HG03354 (cell line): ENCODE measurements around the gene ZFP36L1.
A peak's percentile ranks its signal among the peaks of the same experiment; 100 is the strongest.

Experiments used
- ATAC-seq: cut with Tn5 transposase; IDR thresholded peaks from one replicate; pipeline ENCODE4 v1.9.1; 2021; ENCODE audit warnings: mild to moderate bottlenecking; ENCODE audit not compliant: unreplicated experiment, poor library complexity, severe bottlenecking

ZFP36L1 gene

DNA sequence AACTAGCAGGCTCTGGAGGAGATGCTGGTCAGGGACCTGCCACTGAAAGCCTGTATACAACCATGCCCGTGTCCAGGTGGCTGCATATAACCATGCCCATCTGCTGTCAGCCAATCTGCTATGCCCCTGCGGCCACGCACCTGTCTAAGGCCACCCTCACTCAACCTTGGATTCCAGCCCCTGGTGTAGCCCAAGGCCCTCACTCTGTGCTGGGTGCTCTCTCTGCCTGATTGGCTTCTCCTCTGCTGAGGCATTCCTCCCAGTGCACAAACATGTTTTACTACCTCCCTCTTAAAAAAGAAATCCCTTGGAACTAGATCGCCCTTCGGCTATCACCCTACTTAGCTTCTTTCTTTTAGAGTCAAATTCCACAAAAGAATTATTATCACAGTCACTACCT is 45.5 kb downstream of the ZFP36L1 start:
- no peak for ATAC-seq

DNA sequence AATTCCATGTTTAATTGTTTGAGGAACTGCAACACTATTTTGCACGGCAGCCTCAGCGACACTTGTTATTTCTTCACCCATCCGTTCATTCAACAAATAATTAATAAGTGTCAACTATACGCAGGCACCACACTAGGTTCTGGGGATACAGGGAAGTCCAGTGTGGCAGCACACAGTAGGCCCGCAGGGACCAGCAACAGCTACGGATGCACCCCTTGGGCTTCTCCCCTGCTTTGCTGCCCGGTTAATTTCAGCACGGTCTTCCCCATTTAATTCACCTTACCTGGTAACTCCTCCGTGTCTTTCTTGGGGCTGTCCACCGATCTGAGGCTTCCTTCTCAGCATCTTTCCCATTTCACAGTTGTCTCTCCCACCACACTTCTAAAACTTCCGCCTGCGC is 48.3 kb downstream of the ZFP36L1 start:
- no peak for ATAC-seq

DNA sequence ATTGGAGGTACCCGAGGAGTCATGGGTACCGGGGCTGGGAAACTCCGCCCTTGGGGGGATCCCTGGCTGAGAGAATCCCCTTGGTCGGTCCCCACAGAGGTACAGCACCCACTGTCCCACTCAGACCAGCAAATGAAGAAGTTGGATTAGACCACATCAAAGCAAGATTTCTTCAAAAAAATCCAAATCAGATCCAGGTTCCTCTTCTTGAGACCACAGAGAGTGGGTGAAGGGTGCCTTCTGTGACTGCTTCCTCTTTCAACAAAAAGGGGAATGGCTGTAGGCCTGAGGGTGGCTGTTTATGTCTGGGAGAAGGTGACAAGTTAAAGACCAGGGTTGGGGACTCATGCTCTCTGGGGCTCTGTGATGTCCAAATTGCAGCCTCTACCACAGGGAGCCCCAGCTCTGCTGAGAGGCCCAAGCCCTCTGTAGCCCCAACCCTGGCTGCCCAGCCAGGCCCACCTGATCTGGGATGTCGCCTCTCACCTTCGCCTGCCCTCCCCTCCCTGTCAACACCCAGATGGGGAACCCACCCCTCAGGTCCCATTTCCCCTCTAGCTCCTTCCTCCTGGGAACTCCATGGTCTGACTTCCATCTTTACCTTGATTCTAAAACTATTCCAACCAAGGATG is 50.9 kb downstream of the ZFP36L1 start:
- ATAC-seq: peak; percentile 94

DNA sequence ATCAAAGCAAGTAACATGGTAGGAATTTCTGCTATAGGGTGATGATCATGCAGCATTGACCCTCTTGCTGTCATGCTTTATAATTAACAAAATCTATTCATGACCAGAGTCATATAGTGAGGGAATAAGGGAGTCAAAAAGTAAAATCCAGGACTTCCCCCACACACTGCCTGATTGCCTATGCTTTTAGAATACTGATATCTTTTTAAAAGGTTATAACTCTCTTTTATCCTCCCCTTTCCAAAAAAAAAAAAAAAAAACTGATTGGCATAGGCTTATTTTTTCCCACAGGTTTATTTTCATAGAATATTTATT is 51.4 kb downstream of the ZFP36L1 start:
- no peak for ATAC-seq

DNA sequence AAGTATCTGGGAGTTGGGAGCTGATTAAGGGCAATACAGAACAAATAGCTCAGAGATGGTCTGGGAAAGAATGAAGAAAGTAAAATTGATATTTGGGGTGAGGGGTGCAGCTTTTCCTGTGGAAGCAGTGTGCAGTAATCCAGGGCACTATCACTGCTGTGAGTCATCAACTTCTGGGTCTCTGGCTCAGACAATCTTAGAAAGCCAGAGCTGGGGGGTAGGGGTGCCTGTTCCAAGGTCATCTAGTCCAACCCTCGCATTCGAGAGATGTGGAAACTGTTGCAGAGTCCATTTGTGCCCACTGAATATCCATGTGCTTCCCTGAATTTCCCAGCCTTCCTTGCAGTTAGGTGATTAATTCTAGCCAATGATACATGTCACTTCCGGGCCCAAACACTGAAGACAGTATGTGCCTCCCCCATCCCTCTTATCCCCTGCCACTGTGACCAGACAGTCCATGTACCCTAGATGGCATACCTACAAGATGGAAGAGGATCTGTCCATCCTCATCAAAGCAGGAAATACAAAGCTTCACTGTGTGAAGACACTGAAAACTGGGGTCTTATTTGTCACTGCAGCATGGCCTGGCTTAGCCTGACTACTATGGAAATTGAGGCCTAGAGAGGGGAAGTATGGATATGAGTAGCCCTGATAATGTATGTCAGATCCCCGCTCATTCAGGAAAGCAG is 51.9 kb downstream of the ZFP36L1 start:
- no peak for ATAC-seq

DNA sequence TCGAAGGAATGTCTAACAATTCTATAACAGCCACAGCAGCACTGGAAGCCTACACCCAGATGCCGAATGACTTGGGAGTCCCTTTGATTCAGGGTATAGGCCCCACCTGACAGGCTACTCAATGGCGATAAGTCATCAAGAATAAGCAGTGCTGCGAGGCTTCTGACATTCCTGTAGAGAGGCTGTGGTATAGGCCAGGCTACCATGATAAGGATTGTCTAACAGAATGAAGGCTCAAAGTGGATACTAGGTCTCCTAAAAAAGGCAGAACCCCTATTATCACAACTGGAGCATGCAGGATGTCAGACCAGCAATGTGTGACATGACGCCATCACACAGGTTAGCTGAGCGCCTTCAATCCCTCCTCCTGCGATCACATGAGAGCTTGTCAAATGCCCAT is 53.2 kb downstream of the ZFP36L1 start:
- ATAC-seq: no peak

DNA sequence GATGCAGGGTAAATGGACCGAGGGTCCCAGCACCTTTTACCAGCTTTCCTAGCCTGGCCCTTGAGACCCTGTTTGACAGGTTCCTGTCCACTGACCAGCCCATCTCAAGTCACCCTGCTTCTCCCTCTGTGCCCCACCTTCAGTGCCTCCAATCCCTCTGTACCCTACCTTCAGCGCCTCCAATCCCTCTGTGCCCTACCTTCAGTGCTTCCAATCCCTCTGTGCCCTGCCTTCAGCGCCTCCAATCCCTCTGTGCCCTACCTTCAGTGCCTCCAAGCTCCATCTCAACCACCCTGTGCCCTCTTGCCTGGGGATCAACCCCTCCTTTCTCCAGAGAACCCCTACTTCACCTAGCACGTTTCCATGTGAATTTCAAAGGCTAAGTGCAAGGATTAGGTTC is 54.3 kb downstream of the ZFP36L1 start:
- no peak for ATAC-seq
